Adipose tissue (tissue), 3 donors: ENCODE data around the gene MRGPRE. TPM values are rescaled to one million over a fixed set of nuclear protein-coding genes. Genes with fewer than 3 reads are reported as not detected.

Experiments
- H3K27ac ChIP-seq: one replicate; pipeline ENCODE4 v1.5.1; 2013; ENCODE audit warnings: low read depth, low read length
- WGBS, 3 donors: extraction: QIAGEN DNeasy Blood & Tissue Kit; methylation state at CpG; one replicate each; pipeline ENCODE4 v1.1.7; 2013; 5-methylcytosine and 5-hydroxymethylcytosine counted together
- polyA plus RNA-seq, 3 donors: library from polyadenylated mRNA; stranded (reverse); fragments of 200-250 nt; gene quantifications; one replicate each; pipeline ENCODE4 v1.2.3, GENCODE V29; 2013
- donor health status: healthy with polysubstance abuse.
- donor health status: Bipolar disorder and iron deficiency.
- donor health status: healthy.

MRGPRE gene
- polyA plus RNA-seq, 3 donors = 0.06 TPM; not detected in 2

GRCh38 chr11:3201677-3202181, 30.5 kb downstream of the MRGPRE start:
- WGBS, 3 donors = 63 to 80% (median 76%) methylated on average over 17 of the region's 17 CpGs
- H3K27ac ChIP-seq = no peak overlapping the region

- 69 to 87% (median 87%) methylated on average over 15 of the region's 15 CpGs for WGBS, 3 donors
- H3K27ac ChIP-seq = no peak overlapping the region
Observed at GRCh38 chr11:3201112-3201581, 31.1 kb downstream of the MRGPRE start.

DNA sequence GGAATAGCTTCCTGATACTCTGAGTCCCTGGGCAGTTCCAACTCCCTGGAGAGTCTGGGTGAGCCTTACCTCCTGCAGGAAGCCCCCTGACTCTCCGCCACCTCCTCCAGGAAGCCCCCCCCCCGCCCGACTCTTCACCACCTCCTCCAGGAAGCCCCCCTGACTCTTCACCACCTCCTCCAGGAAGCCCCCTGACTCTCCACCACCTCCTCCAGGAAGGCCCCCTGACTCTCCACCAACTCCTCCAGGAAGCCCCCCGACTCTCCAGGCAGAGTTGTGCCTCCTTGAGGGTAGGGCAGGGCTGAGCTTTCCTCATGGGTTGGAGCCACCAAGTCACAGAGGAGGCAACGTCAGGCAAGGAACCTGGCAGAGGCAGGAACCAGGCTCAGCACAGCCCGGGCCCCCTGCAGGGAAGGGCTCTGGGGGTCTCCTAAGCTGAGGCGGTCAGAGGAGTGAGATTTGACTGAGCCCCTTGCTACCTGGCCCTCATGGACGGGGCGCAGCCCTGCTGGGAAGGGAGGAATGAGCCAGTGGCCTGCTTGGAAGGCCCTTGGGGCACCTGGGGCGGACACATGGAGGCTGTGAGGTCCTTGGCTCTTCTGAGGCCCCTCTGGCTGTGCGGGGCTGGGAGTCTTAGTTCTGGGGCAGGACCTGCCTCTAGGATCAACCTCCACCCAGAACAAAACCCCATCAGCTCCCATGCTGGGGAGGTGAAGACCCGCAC, 31.7 kb downstream of the MRGPRE start:
- no peak overlapping the region for H3K27ac ChIP-seq
- 65 to 81% (median 66%) methylated on average over 12 of the region's 12 CpGs for WGBS, 3 donors

GRCh38 chr11:3199537-3200295, 32.5 kb downstream of the MRGPRE start:
- H3K27ac ChIP-seq = no peak overlapping the region
- WGBS, 3 donors = 66 to 81% (median 81%) methylated on average over 17 to 19 of the region's 19 CpGs

DNA sequence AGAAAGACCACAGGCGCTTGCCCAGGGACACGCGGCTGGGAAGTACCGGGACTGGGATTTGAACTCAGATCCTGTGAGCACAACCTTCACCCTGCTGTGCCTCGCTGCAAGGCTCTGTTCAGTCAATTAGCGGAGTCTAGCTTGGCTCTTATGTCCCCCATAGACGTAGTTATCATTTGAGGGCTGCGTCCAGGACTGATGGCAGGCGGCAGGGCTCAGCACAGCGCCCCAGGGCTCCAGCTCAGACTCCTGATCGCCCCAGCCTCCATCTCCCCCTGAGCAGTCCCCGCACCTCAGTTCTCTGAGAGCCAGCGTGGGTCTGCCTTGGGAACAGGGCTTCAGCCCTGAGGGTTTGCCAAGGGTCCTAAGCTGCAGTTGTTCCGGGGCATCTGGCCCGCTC, 33.4 kb downstream of the MRGPRE start:
- H3K27ac ChIP-seq = no peak overlapping the region
- 84 to 92% (median 86%) methylated on average over 15 of the region's 15 CpGs for whole genome bisulfite sequencing, 3 donors

DNA sequence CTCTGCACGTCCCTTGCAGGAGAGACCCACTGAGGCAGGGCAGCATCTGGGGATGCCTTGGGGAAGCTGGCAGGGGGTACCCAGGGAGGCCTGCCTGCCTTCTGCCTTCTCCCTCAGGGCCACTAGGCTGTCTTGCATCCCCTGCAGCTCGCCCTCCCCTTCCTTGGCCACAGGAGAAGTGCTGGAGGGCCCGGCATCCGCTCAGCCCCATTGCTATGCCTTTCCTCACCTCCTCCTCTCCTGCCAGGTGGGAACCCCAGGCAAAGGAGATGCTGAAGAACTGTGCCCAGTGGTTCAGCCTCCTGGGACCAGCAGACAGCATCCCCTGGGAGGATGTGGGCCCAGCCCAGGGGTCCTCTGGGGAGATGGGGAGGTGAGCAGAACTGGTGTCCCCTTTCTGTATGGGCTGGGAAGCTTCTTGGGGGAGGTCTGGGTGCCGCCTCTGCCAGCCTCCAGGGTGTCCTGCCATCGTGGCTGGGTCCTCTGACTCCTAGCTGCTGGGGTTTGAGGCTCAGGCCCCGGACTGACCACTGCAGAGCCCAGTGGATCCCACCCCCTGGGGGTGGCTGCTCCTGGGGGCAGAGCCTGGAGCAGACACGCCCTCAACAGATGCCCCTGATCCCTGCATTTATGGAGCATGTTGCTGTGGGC, 34.2 kb downstream of the MRGPRE start:
- H3K27ac ChIP-seq = no peak overlapping the region
- 74 to 86% (median 83%) methylated on average over 8 of the region's 8 CpGs for WGBS, 3 donors

GRCh38 chr11:3197044-3197695, 35.0 kb downstream of the MRGPRE start:
- no peak overlapping the region for H3K27ac ChIP-seq
- 77 to 85% (median 84%) methylated on average over 11 of the region's 11 CpGs for WGBS, 3 donors

DNA sequence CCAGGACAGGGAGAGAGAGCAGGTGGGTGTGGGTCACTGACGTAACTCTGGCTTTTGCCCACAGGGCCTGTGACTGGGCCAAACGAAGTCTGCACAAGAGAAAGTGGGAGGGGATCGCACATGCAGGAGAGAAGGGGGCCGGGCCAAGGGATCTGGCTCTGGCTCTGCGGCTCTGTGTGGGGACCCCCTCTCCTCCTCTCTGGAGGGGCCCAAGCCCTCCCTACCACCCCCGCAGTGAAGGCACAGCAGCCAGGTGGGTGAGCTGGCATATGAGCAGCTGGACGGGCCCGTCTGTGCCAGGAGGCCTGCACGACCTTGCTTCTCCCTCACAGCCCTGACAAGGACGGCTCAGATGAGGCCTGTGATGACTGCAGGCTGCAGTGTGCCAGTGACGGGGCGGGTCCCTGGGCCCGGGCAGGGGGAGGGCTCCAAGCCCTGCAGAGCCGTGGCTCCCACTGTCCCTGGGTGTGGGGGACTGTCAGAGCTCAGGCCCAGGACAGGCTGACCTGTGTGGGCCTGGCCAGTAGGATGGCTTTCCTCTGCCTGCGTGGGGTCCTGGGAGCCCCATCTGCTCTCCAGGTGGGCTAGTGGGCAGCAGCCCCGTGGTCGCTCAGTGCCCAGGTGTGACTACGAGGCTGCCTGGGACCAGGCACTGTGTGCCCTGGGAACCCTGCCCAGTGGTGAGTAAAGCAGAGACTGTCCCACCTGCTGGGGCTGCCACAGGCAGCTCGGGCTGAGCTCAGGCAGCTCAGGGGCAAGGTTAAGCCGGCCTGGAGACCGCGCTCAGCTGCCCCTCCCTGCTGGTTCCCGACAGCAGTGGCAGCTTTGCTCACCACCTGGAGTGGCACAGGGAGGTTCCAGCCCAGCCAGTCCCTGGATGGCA, 35.8 kb downstream of the MRGPRE start:
- 76 to 82% (median 82%) methylated on average over 22 to 23 of the region's 23 CpGs for WGBS, 3 donors
- H3K27ac ChIP-seq = no peak overlapping the region

GRCh38 chr11:3195251-3196160, 36.7 kb downstream of the MRGPRE start:
- 58 to 64% (median 58%) methylated on average over 22 of the region's 22 CpGs for WGBS, 3 donors
- H3K27ac ChIP-seq = no peak overlapping the region

DNA sequence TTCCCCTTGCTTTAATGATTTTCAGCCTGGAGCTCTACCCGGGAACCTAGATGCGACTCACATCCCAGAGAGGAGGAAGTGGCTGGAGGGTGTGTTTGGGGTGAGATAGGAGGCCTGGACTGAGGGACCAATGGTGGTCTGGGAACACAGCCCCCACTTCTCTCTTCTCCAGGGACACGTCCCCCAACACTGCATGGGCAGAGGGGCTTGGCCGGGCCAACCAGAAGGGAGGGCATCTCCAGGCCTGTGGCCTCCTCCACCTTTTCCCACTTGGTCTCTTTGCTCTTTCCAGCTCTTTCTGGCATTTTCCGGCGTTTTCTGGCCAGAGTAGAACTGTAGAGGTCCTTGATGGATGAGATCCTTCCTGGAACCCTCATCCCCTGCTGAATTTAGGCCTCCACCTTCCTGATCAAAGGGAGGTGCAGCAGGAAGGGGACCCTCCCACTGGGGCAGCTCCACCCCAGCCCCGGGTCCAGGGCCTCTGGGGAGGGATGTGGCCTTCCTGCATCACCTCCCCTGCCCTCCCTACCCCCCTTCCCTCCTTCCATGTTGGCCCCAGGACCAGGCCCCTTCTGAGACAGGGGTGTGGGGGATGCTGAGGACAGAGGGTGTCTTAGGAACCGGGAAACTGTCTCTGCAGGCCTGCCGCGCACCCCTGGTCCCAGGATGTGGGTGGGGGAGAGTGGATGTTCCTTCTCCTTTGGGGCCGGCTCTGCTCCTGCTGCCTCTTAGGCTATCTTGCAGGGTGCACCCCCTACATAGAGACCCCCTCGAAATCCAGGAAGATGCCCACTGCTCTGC, 38.0 kb downstream of the MRGPRE start:
- WGBS, 3 donors = 62 to 71% (median 70%) methylated on average over 10 to 12 of the region's 12 CpGs
- no peak overlapping the region for H3K27ac ChIP-seq

GRCh38 chr11:3193373-3194015, 38.7 kb downstream of the MRGPRE start:
- H3K27ac ChIP-seq = no peak overlapping the region
- WGBS, 3 donors = 80 to 86% (median 83%) methylated on average over 19 of the region's 19 CpGs

DNA sequence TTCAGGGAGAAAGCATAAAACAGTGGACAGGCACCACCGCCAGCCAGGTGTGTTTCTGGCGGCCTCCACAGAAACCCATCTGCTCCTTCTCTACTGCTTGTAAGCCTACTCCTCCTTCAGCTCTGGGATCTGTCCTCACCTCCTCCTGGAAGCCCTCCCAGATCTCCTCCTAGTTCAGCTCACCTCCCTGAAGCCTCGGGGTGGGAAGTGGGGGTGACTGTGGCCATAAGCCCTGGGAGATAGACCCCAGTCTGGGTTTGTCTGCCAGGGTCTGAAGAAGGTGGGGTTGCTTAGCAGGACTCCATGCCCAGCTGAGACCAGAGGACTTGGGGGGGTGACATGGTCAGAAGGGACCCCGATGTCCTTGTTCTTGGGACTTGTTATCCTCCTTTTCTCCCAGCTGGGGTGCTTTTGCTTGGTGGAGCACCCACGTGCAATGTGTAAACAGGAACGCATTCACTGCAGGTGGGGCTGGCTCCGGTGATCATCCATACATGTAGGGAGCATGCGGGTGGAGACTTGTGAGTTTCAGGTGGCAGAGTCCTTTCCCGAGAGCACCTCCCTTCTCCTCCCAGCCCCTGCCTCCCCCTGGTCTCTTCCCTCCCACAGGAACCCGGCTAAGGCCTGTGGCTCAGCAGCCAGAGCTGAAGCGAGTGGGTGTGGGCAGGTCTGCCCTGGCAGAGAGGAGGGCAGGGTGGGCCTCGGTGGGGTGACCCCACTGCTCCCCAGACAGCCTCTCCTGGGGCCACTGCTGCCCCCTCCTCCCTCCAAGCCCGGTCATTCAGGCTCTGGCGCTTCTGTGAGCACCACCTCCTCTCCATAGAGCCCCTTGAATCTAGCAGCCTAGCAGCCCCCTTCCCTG, 39.5 kb downstream of the MRGPRE start:
- no peak overlapping the region for H3K27ac ChIP-seq
- 85 to 90% (median 90%) methylated on average over 13 to 14 of the region's 14 CpGs for WGBS, 3 donors

DNA sequence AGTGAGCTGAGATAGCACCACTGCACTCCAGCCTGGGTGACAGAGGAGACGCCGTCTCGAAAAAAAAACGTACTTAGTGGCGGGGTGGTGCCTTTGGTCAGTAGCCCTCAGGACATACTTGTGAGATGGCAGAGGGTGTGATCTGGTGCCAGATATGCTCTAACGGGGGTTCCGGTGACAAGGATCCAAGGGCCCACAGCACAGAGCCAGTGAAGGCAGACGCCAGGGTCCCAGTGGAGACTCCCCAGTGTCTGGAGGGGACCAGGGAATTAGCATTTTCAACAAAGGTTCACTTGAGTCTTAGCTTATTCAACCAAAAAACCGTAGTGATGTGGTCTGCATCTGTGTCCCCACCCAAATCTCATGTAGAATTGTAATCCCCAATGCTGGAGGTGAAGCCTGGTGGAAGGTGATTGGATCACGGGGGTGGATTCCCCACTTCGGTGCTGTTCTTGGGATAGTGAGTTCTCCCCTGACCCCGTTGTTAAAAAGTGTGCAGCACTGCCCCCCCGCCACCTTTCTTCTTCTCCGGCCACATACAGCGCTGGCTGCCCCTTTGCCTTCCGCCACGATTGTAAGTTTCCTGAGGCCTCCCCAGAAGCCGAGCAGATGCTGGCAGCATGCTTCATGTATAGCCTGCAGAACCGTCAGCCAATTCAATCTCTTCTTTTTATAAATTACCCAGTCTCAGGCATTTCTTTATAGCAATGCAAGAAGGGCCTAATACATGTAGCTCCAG, 40.5 kb downstream of the MRGPRE start:
- no peak overlapping the region for H3K27ac ChIP-seq
- 89 to 96% (median 90%) methylated on average over 19 of the region's 19 CpGs for WGBS, 3 donors

DNA sequence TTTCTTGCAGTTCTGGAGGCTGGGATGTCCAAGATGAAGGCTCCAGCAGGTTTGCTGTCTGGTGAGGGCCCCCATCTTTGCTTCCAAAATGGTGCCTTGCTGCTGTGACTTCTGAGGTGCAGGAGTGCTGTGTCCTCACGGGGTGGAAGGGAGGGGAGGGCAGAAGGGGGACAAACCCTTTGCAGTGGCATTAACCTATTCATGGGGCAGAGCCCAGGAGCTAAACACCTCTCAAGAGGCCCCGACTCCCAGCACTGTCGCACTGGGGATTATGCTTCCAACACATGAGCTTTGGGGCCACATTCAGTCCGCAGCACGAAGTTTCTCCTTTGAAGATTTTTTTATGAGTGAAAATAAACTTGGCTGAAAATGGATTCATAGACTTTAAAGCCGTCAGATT, 41.6 kb downstream of the MRGPRE start:
- WGBS, 3 donors = 69 to 88% (median 85%) methylated on average over 6 of the region's 6 CpGs
- no peak overlapping the region for H3K27ac ChIP-seq
